LNCAP (cell line): Measurements from ENCODE around the gene TPCN1.

Source experiments
- TF ChIP-seq, protein P1 (sequence below): fragments of 450-650 bp; IDR thresholded peaks from 2 replicates; pipeline ENCODE4 v1.5.1; 2017; ENCODE audit warnings: mild to moderate bottlenecking

The TPCN1 gene

DNA sequence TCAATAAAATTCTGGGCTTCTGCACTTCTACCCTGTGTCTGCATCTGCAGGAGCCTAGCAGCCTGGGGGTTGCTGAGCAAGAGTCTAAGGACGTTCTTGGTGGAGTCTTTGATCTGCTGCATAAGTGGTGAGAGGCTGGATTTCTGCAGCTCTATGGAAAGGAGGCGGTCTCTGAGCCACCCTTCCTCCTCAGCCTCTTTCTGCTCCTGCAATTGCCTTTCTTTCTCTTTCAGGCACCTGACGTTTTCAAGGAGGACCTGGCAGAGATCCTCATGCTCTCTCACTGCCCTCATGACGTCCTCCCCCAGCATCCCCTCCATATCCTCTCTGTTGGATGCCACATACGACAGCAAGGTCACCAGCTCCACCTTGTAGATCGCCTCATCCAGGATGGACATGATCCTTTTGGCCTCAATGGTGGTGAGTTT is 13.6 kb upstream of the TPCN1 start:
- TF ChIP-seq, protein P1, sequence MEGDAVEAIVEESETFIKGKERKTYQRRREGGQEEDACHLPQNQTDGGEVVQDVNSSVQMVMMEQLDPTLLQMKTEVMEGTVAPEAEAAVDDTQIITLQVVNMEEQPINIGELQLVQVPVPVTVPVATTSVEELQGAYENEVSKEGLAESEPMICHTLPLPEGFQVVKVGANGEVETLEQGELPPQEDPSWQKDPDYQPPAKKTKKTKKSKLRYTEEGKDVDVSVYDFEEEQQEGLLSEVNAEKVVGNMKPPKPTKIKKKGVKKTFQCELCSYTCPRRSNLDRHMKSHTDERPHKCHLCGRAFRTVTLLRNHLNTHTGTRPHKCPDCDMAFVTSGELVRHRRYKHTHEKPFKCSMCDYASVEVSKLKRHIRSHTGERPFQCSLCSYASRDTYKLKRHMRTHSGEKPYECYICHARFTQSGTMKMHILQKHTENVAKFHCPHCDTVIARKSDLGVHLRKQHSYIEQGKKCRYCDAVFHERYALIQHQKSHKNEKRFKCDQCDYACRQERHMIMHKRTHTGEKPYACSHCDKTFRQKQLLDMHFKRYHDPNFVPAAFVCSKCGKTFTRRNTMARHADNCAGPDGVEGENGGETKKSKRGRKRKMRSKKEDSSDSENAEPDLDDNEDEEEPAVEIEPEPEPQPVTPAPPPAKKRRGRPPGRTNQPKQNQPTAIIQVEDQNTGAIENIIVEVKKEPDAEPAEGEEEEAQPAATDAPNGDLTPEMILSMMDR, result no peak

DNA sequence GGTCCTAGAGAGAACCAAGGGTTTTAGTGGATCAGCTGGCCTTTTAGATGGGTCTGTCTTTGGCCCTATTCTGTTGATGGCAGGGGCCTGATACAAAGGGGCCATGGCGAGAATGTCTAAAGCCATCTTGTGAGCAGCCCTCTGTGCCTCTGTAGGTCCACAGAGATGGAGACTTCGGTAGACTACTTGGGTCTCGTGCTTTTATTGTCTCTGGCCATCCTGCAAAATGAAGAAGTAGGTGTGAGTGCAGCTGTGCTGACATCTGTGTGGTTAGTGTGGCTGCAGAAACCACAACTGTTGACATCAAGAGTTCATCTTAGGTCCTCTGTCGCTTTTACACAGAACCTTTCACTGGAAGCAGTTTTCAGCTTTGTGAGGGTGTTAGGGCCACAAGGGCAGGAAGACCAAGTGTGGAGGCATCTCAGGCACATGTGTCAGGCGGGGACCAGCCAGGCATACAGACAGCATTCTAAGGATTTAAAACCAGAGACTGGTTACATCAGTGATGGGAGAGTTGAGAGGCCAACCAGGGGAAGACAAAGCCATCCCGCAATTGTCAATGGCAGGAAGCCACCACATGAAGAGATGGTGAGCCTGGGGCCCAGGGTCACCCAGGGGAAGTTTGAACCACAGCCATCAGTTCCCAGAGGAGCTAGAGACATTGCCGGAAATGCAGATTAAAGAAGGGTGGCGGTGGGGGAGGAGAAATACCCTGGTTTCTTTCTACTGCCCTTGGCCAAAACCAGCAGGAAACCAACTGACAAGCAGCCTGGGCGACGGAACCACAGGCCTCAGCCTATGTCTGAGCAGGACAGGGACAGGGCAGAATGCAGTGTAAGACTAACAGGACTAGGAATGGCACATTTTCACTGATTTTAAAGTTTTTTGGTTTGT is 13.0 kb upstream of the TPCN1 start:
- TF ChIP-seq, protein P1, result no peak

DNA sequence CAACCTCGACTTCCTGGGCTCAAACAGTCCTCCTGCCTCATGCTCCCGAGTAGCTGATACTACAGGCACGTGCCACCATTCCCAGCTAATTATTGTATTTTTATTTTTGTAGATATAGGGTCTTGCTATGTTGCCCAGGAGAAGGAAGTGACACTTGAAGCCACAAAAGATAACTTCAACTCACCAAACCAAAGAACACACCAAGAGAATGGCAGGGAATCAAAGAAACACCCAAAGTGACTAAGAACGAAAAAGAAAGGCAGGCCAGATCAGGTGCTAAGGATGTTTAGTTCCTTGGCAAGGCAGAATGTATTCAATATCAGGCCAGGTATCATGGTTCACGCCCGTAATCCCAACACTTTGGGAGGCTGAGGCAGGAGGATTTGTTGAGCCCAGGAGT is 10.1 kb upstream of the TPCN1 start:
- TF ChIP-seq, protein P1, result no peak

DNA sequence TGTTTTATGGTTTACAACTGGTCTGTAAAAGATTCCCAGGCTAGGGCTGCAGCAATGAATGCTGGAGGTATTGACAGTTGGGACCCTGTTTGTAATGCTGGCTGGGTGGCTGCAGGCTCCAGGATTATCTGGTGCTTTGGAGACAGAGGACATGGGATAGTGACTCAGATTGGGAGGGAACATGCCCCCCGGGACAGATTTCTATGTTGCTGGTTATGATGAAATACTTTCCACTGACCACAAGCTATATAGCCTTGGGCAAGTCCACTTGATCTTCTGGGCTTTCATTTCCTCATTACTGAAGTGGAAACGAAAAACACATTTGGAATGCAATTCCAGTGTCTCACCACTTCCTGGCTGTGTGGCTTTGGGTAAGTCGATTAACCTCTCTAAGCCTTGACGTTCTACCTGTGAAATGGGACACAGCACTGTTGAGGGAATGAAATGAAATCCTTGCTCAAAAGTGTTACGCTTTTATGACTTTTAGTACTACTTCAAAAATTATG is 6.3 kb upstream of the TPCN1 start:
- TF ChIP-seq, protein P1, result no peak

DNA sequence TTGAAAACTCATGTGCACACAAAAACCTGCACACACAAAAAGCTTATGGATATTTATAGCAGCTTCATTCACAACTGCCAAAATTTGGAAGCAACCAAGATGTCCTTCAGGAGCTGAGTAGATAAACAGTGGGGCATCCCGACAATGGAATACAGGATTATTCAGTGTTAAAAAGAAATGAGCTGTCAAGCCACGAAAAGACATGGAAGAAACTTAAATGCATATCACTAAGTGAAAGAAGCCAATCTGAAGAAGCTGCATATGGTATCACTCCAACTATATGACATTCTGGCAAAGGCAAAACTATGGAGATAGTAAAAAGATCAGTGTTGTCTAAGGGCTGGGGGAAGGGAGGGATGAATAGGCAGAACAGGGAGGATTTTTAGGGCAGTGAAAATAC is 5.2 kb upstream of the TPCN1 start:
- TF ChIP-seq, protein P1, result no peak

DNA sequence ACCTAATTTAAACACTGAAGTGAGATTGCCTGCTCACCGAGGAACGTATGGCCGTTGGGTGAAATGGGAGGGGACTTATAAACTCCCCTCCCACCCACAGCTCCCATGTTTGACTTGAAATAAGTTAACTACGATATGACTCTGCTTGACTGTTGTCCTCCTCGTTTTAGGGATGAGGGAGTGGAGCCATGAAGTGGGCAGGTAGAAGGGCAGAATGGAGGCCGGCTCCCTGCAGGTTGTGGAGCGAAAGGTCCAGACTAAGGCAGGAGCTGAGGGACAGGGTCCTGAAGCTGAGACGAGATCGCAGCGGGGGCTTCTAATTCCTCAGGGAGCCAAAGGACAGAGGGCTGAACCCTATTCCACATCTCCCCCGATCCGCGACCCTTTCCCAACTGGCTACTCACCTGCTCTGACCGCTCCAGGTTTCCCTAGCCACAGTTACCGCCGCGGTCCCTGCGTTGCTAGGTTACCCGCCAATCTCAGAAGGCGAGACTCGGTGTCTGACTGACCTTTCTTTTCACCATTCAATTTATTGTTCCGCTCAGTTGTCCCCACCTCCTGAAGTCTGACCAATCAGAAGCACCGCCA is 577 bp upstream of the TPCN1 start:
- TF ChIP-seq, protein P1, result no peak

DNA sequence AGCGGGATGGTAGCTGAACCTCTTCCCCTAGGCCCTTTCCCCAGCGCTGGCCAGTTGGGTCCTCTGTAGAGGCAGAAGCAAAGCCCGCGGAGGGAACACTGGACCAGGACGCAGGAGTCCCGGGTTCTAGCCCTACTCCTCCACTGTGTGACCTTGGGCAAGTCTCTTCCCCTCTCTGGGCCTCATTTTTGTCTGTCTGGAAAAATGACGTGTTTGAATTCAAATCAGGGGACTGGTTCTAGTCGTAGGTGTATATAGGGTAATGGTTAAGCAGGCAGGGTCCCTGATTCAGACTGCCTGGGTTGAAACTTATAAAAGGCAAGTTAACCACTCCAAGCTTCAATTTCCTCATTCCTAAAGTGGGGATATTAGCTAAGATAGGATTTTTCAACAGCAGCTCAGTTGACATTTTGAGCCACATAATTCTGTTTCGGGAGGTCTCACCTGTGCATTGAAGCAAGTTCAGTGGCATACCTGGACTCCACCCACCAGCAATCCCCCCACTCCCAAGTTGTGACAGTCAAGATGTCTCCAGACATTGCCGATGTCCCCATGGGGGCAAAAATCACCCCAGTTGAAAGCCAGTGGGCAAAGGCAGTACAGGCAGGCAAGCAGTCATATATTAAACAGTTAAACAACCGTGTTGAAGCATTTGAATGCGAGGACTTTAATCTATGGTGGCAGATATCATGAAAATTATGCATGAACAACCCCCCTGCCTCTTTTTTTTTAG is 899 bp downstream of the TPCN1 start:
- TF ChIP-seq, protein P1, result no peak
